Measurements from ENCODE around the gene VPREB1. TPM values are rescaled to one million over a fixed set of nuclear protein-coding genes. Genes with fewer than 3 reads are reported as not detected.
"Not testable (repeated sequence)": the region's sequence is repeated elsewhere in the genome, so short reads cannot be mapped to it uniquely, and the experiment has no call there.

VPREB1 gene
- total RNA-seq, 1 experiment from 2014 or later, result not detected

DNA sequence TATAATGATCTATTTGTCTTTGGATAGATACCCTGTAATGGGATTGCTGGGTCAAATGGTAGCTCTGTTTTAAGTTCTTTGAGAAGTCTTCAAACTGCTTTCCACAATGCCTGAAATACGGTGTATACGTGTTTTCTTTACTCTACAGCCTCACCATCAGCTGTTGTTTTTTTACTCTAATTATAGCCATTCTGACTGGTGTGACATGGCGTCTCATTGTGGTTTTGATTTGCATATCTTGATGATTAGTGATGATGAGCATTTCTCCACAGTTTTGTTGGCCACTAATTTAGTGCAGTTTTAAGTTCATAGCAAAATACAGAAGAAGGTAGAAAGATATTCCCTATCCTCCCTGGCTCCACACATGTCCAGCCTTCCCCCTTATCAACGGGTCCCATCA, 26.3 kb upstream of the VPREB1 start:
- Histone ChIP-seq H3K4me2 (ENCODE audit: low read length) (no peak overlapping the region), H3K4me3 (ENCODE audit: low read length) (no peak overlapping the region), H3K9me3 (ENCODE audit: low read length) (no peaks in the 10 kb centered on the region), H3K4me1 (ENCODE audit: insufficient read depth, low read length) (no peaks in the 10 kb centered on the region), H3K27ac (ENCODE audit: low read length) (no peak overlapping the region), H3K9ac (ENCODE audit: low read length) (no peak overlapping the region), H3K9me2 (replicated peaks; ENCODE audit: low read length) (no peaks in the 10 kb centered on the region), H3K79me2 (ENCODE audit: low read length) (no peaks in the 10 kb centered on the region), H2AFZ (ENCODE audit: low read length) (no peak overlapping the region), H3K36me3 (ENCODE audit: low read depth, low read length) (no peaks in the 10 kb centered on the region), H3F3A (ENCODE audit: low read length, unreplicated experiment) (no peaks in the 10 kb centered on the region), H3K27me3 (ENCODE audit: low read length) (no peaks in the 10 kb centered on the region), H4K20me1 (ENCODE audit: low read length) (no peaks in the 10 kb centered on the region)
- ATAC-seq (no peak), DNase-seq (no peak)
- intact Hi-C loops (cut with micrococcal nuclease), result no loop called here
- TF ChIP-seq, protein P1, sequence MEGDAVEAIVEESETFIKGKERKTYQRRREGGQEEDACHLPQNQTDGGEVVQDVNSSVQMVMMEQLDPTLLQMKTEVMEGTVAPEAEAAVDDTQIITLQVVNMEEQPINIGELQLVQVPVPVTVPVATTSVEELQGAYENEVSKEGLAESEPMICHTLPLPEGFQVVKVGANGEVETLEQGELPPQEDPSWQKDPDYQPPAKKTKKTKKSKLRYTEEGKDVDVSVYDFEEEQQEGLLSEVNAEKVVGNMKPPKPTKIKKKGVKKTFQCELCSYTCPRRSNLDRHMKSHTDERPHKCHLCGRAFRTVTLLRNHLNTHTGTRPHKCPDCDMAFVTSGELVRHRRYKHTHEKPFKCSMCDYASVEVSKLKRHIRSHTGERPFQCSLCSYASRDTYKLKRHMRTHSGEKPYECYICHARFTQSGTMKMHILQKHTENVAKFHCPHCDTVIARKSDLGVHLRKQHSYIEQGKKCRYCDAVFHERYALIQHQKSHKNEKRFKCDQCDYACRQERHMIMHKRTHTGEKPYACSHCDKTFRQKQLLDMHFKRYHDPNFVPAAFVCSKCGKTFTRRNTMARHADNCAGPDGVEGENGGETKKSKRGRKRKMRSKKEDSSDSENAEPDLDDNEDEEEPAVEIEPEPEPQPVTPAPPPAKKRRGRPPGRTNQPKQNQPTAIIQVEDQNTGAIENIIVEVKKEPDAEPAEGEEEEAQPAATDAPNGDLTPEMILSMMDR (conservative IDR thresholded peaks at IDR 0.05; ENCODE audit: low read depth, low read length), result no peak
- no peak for TF ChIP-seq EZH2phosphoT487 (IDR thresholded peaks at IDR 0.05; ENCODE audit: borderline replicate concordance, low read length)
- TF ChIP-seq EZH2 (IDR thresholded peaks at IDR 0.05; ENCODE audit: low read length, unreplicated experiment), result no peak
- POLR2A ChIA-PET (ENCODE audit: unreplicated experiment), result no interaction called here
- BruUV-seq (replicated peaks), result no TSS peak
- CTCF ChIA-PET, result no interaction called here

DNA sequence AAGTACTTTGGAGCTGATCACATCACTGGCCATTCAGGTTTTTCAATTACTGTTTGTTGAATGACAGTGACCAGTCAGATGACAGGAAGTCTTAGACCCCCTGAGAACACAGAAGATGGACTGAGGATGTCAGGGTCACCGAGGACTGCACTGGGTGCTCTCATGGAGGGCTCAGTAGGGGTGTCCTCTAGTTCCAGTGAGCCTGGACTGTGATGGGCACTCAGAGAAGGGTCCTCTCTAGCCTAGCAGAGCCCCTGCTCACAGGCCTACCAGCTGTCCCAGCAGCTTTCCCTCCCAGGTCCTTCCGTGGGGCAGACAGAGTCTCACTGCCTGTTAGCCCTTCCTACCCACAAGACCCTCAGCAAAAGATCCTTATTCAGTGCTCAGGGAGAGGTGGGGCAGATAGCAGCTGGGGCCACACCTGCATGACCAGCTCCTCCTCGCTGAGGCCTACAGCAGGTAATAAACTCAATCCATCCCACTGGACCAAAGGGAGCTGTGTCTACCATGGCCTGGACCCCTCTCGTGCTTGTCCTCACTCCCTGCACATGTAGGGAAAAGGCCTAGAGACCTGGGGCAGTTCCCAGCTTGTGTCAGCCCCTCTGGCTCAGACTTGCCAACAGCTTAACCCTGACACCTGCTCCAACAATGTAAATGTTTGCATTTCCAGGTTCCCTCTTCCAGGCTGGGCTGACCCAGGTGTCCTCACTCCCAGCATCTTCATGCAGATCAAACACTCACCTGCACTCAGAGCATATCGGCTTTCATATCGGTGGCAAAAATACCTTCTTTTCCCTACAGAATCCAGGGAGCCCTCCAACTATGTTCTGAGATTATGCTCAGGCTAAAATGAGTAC, 25.2 kb upstream of the VPREB1 start:
- POLR2A ChIA-PET (ENCODE audit: unreplicated experiment), result no interaction called here
- Histone ChIP-seq H3K27ac (ENCODE audit: low read length) (no peak overlapping the region), H3K9me2 (replicated peaks; ENCODE audit: low read length) (no peaks in the 10 kb centered on the region), H3K79me2 (ENCODE audit: low read length) (no peaks in the 10 kb centered on the region), H3K27me3 (ENCODE audit: low read length) (no peaks in the 10 kb centered on the region), H3K9me3 (ENCODE audit: low read length) (no peaks in the 10 kb centered on the region), H4K20me1 (ENCODE audit: low read length) (no peaks in the 10 kb centered on the region), H3F3A (ENCODE audit: low read length, unreplicated experiment) (no peaks in the 10 kb centered on the region), H3K4me1 (ENCODE audit: insufficient read depth, low read length) (no peaks in the 10 kb centered on the region), H2AFZ (ENCODE audit: low read length) (no peak overlapping the region), H3K4me2 (ENCODE audit: low read length) (no peak overlapping the region), H3K9ac (ENCODE audit: low read length) (no peak overlapping the region), H3K4me3 (ENCODE audit: low read length) (no peak overlapping the region), H3K36me3 (ENCODE audit: low read depth, low read length) (no peaks in the 10 kb centered on the region)
- ATAC-seq, result no peak
- no peak for TF ChIP-seq EZH2 (IDR thresholded peaks at IDR 0.05; ENCODE audit: low read length, unreplicated experiment)
- TF ChIP-seq, protein P1 (conservative IDR thresholded peaks at IDR 0.05; ENCODE audit: low read depth, low read length), result no peak
- BruUV-seq (replicated peaks), result no TSS peak
- CTCF ChIA-PET, result no interaction called here
- intact Hi-C loops (cut with micrococcal nuclease), result no loop called here
- DNase-seq, result no peak

DNA sequence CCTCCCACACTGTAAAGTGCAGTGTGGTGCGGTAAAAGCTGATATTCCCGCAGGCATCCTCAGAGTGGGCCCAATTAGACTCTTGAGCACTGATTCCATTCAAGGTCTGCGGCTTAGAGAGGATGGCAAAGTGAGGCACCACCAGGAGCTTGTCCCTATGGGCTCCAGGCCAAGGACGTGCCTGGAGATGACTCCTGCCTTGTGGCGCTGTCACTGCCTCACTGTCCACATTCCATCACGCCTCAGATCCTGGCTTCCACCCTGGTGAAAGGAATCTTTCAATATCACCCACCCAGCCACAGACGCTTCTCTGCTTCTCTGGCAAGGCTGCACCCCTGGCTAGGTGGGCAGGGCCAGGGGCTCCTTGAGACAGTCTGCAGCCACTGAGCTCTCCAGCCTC, 23.5 kb upstream of the VPREB1 start:
- ATAC-seq; BruUV-seq (replicated peaks); intact Hi-C loops (cut with micrococcal nuclease); H3K27ac ChIP-seq (ENCODE audit: low read length); CTCF ChIA-PET; H3K27me3 ChIP-seq (ENCODE audit: low read length); H3K4me1 ChIP-seq (ENCODE audit: insufficient read depth, low read length); H3K36me3 ChIP-seq (ENCODE audit: low read depth, low read length); H3K4me2 ChIP-seq (ENCODE audit: low read length); H2AFZ ChIP-seq (ENCODE audit: low read length); H3K4me3 ChIP-seq (ENCODE audit: low read length); H4K20me1 ChIP-seq (ENCODE audit: low read length); POLR2A ChIA-PET (ENCODE audit: unreplicated experiment); H3K79me2 ChIP-seq (ENCODE audit: low read length); H3K9ac ChIP-seq (ENCODE audit: low read length); H3F3A ChIP-seq (ENCODE audit: low read length, unreplicated experiment); H3K9me2 ChIP-seq (replicated peaks; ENCODE audit: low read length); H3K9me3 ChIP-seq (ENCODE audit: low read length); DNase-seq: not testable (repeated sequence)
